ENCODE results near the gene SLC24A4. TPM values are rescaled to one million over a fixed set of nuclear protein-coding genes. Genes with fewer than 3 reads are reported as not detected.

SLC24A4 gene
- total RNA-seq, 1 experiment from 2014 or later, result not detected

- Histone ChIP-seq H3K9me3 (ENCODE audit: control insufficient read depth in 1 of 2, insufficient read depth in 1 of 2, low read depth in 1 of 2, low read length in 2 of 2) (no peaks in the 10 kb centered on the region), H3K79me2 (ENCODE audit: insufficient read depth, low read length) (no peaks in the 10 kb centered on the region), H3K9ac (ENCODE audit: low read length) (no peak overlapping the region), H3K27me3 (ENCODE audit: insufficient read depth, low read length) (no peaks in the 10 kb centered on the region), H3K9me2 (ENCODE audit: insufficient read depth) (no peaks in the 10 kb centered on the region), H4K20me1 (ENCODE audit: insufficient read depth) (no peaks in the 10 kb centered on the region), H3K4me3 (replicated peaks in 1 of 2; ENCODE audit: low read depth in 1 of 2, low read length in 2 of 2) (no peak overlapping the region), H3K27ac (ENCODE audit: low read depth, low read length) (no peak overlapping the region), H3K4me1 (ENCODE audit: control insufficient read depth in 1 of 2, insufficient read depth in 2 of 2, low read length in 2 of 2) (no peaks in the 10 kb centered on the region), H2AFZ (ENCODE audit: low read depth, low read length, poor library complexity, severe bottlenecking) (no peak overlapping the region), H3K36me3 (ENCODE audit: control insufficient read depth in 1 of 2, insufficient read depth in 2 of 2, low read length in 2 of 2) (no peaks in the 10 kb centered on the region), H3K4me2 (ENCODE audit: low read length) (no peak overlapping the region)
- POLR2A ChIA-PET, result interaction anchor here (0.7 kb wide), 1 partner anchor 11 kb away, joined by 3 read pairs; no protein-coding TSS in a partner anchor
- intact Hi-C loops (cut with micrococcal nuclease), result no loop called here
- DNase-seq (ENCODE audit: low read depth, low spot score) (no peak), ATAC-seq (no peak)
- TF ChIP-seq ZNF274 (IDR thresholded peaks at IDR 0.05; ENCODE audit: low read depth, low read length) (no peak), EGR1 (IDR thresholded peaks at IDR 0.05; ENCODE audit: low read depth) (no peak), POLR2A (IDR thresholded peaks at IDR 0.05; ENCODE audit: borderline replicate concordance, extremely low read depth, insufficient read depth, insufficient read length) (no peak), EZH2 (IDR thresholded peaks at IDR 0.05) (no peak), CBX3 (IDR thresholded peaks at IDR 0.05; ENCODE audit: low read depth) (no peak), ATF3 (IDR thresholded peaks at IDR 0.05) (no peak), YY1 (IDR thresholded peaks at IDR 0.05; ENCODE audit: extremely low read depth, insufficient replicate concordance, low read depth, low read length) (no peak), CTCF (IDR thresholded peaks at IDR 0.05 in 2 of 3, conservative IDR thresholded peaks at IDR 0.05 in 1 of 3; ENCODE audit: borderline replicate concordance in 1 of 3, insufficient read depth in 1 of 3, low read depth in 2 of 3, low read length in 2 of 3) (no peak), REST (IDR thresholded peaks at IDR 0.05; ENCODE audit: low read depth) (no peak), ZBTB33 (IDR thresholded peaks at IDR 0.05; ENCODE audit: extremely low read depth, insufficient replicate concordance, low read length) (no peak), POLR2AphosphoS5 (IDR thresholded peaks at IDR 0.05; ENCODE audit: low read depth, low read length) (no peak), RAD21 (IDR thresholded peaks at IDR 0.05; ENCODE audit: low read depth) (no peak), JUND (IDR thresholded peaks at IDR 0.05) (no peak), SIN3A (IDR thresholded peaks at IDR 0.05; ENCODE audit: low read depth) (no peak), EZH2phosphoT487 (IDR thresholded peaks at IDR 0.05; ENCODE audit: borderline replicate concordance) (no peak), ZFX (IDR thresholded peaks at IDR 0.05) (no peak), SP1 (IDR thresholded peaks at IDR 0.05; ENCODE audit: low read depth) (no peak), ELF1 (IDR thresholded peaks at IDR 0.05; ENCODE audit: borderline replicate concordance, low read depth) (no peak), MAX (IDR thresholded peaks at IDR 0.05) (no peak), SRF (IDR thresholded peaks at IDR 0.05; ENCODE audit: low read depth) (no peak)
- RAD21 ChIA-PET (ENCODE audit: low non-redundant PET in 1 of 2, low total read pairs in 2 of 2, uncharacterized antibody in 2 of 2, unreplicated experiment in 2 of 2), result no interaction called here
- CTCF ChIA-PET, result no interaction called here
- BruUV-seq (replicated peaks), result no TSS peak
Observed at GRCh38 chr14:92489394-92490238, 166.7 kb downstream of the SLC24A4 start.
